ENCODE data around the gene CDC25A.
"Not testable (repeated sequence)": the region's sequence is repeated elsewhere in the genome, so short reads cannot be mapped to it uniquely, and the experiment has no call there.

Gene CDC25A

GRCh38 chr3:48140936-48141603 lies 47.1 kb downstream of the CDC25A start:
- DNase-seq, result no peak

- no peak for DNase-seq
Measured at GRCh38 chr3:48140336-48140757, 47.9 kb downstream of the CDC25A start.

GRCh38 chr3:48137425-48137999 lies 50.7 kb downstream of the CDC25A start:
- no peak for DNase-seq

GRCh38 chr3:48135552-48136495 lies 52.4 kb downstream of the CDC25A start:
- no peak for DNase-seq

GRCh38 chr3:48130321-48130904 lies 57.8 kb downstream of the CDC25A start:
- DNase-seq, result no peak

- no peak for DNase-seq
Measured at GRCh38 chr3:48129921-48130320, 58.3 kb downstream of the CDC25A start.

- DNase-seq, result no peak
Measured at GRCh38 chr3:48128774-48129173, 59.4 kb downstream of the CDC25A start.

GRCh38 chr3:48125886-48126622 lies 62.2 kb downstream of the CDC25A start:
- DNase-seq, result no peak

- DNase-seq, result no peak
Measured at GRCh38 chr3:48125013-48125705, 63.1 kb downstream of the CDC25A start.

GRCh38 chr3:48123346-48123745 lies 64.9 kb downstream of the CDC25A start:
- DNase-seq, result no peak

- no peak for DNase-seq
Measured at GRCh38 chr3:48122504-48122903, 65.7 kb downstream of the CDC25A start.

GRCh38 chr3:48120223-48120622 lies 68.0 kb downstream of the CDC25A start:
- DNase-seq, result no peak

GRCh38 chr3:48119505-48120193 lies 68.6 kb downstream of the CDC25A start:
- DNase-seq, result no peak

GRCh38 chr3:48118928-48119327 lies 69.3 kb downstream of the CDC25A start:
- DNase-seq, result no peak

- no peak for DNase-seq
Measured at GRCh38 chr3:48118322-48118721, 69.9 kb downstream of the CDC25A start.

GRCh38 chr3:48112813-48113212 lies 75.4 kb downstream of the CDC25A start:
- DNase-seq, result peak; percentile 14

- not testable (repeated sequence) for DNase-seq
Measured at GRCh38 chr3:48112108-48112791, 76.0 kb downstream of the CDC25A start.

- no peak for DNase-seq
Measured at GRCh38 chr3:48110463-48110862, 77.8 kb downstream of the CDC25A start.

GRCh38 chr3:48107227-48107626 lies 81.0 kb downstream of the CDC25A start:
- DNase-seq, result no peak
